COLO829 (cell line): Measurements from ENCODE around the gene LIME1.
"Not testable (repeated sequence)": the region's sequence is repeated elsewhere in the genome, so short reads cannot be mapped to it uniquely, and the experiment has no call there.

Experiments
- DNase-seq: peaks from one replicate; pipeline ENCODE4 v3.0.0; 2012; ENCODE audit warnings: low spot score

The LIME1 gene

GRCh38 chr20:63772781-63773518 is 36.5 kb downstream of the LIME1 start:
- no peak for DNase-seq

- DNase-seq: no peak
These were observed 37.2 kb downstream of the LIME1 start for GRCh38 chr20:63773571-63774241.

- DNase-seq: no peak
These were observed 37.8 kb downstream of the LIME1 start for GRCh38 chr20:63774306-63774705.

DNA sequence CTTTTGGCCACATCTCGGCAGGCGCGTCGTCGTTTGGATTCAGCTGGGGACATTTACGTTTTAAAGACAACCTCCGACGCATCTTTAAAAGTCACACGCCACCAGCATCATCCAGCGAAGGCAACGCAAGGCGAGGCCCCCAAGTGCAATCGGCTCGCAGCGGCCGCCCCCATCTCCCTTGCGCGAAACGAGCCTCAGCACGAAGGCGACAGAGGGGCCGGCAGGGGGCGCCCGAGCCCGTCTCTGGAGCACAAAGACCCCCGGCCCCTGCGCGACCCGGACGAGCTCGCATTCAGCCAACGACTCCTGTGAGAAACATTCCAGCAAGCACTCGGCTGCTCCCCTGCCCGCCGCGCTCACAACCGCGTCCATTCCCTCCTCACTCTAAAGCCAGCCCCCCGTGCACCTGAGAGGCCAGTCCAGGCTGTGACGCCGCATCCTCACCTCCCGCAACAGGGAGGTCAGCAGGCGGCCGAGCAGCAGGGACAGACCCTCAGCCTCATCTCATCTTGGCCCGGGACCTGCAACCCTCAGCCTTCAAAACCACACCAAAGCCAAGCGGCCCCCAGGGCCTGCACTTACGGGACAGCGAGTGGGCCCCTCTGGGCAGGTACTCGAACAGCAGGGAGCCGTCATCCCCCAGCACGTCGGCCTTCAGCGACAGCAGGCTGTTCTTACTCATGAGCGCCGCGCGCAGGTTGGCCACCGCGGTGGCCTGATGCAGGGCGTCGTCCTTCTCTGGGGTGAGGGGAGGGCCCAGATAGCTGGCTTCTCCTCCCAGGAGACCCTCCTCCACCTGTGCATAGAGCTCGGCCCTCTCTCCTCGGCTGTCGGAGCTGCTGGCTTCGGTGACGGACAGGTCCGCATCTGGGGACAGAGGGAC is 38.9 kb downstream of the LIME1 start:
- DNase-seq: no peak

GRCh38 chr20:63776875-63777274 is 40.4 kb downstream of the LIME1 start:
- DNase-seq: not testable (repeated sequence)

GRCh38 chr20:63777614-63778013 is 41.1 kb downstream of the LIME1 start:
- no peak for DNase-seq

DNA sequence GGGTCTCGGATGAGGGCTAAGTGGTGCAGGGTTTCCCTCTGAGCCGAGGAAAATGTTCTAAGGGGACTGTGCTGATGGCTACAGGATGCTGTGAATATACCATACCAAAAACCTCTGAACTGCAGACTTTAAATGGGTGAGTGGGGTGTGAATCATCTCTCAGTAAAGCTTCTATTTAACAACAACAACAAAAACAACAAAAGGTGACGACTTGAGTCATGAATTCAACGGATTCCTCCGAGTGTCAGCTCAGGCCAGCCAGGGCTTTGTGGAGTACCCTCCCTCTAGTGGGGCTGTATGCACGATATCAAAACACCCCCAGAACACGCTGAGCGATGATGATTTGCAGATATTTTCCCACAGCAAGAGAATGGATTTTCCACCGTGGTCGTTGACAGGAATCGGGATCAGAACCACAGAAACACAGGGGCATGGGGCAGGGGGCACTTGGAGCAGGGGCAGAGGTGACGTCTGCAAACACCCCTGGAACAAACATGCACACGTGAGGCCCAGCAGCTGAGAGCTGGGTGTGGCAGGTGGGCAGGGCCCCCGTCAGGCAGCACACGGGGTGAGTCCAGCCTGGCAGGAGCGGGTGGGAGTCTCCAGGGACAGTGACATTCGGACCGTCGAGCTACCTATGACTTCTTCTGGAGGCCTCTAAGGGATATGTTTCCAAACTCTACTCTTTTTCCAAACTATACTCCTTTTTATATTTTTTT is 41.7 kb downstream of the LIME1 start:
- DNase-seq: no peak

DNA sequence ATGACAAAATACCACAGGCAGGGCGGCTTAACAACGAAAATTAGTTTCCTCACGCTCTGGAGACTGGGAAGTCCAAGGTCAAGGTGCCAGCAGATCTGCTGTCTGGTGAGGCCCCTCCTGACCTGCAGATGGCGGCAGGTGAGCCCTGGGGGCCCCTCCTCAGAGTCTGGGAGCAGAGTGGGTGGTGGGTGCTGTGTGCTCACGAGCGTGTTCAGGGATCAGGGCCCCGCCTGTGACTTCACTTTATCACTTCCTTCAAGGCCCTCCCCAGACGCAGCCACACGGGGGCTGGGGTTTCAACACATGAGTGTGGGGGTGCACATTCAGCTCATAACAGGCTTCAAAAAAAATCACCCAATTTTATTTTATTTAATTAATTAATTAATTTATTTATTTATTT is 42.4 kb downstream of the LIME1 start:
- no peak for DNase-seq

- DNase-seq: no peak
These were observed 44.7 kb downstream of the LIME1 start for GRCh38 chr20:63781181-63781580.

DNA sequence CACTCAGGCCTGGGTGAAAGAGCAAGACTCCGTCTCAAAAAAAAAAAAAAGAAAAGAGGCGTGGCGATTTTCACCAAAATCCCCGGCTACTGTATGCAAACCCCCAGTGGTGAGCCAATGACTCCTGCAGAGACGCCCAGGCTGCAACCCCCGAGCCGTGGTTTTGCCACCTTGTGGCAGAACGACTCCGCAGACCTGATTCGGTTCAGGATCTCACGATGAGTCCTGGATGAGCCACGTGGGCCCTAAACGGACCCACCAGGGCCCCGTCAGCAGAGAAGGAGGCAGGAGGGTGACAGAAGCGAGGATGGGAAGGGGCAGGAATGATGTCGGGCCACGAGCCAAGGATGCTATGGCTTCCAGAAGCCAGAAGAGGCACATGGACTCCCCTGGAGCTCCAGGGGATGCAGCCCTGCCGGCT is 45.6 kb downstream of the LIME1 start:
- DNase-seq: no peak

DNA sequence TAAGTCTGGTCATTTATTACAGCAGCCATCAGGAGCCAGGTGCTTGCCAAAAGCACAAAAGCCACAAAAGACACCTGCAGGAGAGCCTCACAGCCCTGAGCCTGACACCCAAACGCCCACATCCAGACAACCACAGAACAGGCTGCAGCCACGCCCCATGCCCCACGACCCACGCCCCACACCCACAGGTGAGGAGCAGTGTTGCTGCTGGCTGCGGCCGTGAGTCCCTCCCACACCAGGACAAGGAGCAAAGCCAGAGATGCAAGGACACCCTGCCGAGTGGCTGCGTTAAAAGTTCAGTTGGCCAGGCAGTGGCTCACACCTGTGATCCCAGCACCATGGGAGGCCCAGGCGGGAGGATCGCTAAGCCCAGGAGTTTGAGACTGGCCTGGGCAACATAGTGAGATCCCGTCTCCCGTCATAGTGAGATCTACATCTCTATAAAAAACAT is 46.1 kb downstream of the LIME1 start:
- DNase-seq: no peak

DNA sequence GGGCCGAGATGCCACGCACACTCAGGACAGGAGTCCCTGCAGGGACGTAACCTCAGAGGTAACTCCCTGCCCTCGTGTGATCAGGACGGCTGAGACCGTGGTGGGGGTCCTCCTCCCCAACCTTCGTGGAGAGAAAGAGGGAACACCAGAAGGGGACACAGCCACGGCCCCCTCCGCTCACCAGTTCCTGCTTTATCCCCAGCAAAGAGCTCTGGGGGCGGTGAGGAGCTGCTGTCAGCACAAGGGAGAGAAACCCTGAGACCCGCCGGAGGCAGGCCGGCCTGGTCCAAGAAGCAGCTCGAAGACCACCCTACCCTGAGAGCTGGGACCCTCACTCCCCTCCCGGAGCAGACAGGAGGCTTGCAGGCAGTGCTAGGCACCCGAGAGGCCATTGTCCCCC is 47.5 kb downstream of the LIME1 start:
- no peak for DNase-seq

GRCh38 chr20:63785691-63786131 is 49.2 kb downstream of the LIME1 start:
- no peak for DNase-seq

- no peak for DNase-seq
These were observed 50.8 kb downstream of the LIME1 start for GRCh38 chr20:63787302-63787701.

GRCh38 chr20:63787749-63788148 is 51.3 kb downstream of the LIME1 start:
- DNase-seq: no peak
